Measurements from ENCODE around the gene DHRS9.
"Not testable (repeated sequence)": the region's sequence is repeated elsewhere in the genome, so short reads cannot be mapped to it uniquely, and the experiment has no call there.

Gene DHRS9

DNA sequence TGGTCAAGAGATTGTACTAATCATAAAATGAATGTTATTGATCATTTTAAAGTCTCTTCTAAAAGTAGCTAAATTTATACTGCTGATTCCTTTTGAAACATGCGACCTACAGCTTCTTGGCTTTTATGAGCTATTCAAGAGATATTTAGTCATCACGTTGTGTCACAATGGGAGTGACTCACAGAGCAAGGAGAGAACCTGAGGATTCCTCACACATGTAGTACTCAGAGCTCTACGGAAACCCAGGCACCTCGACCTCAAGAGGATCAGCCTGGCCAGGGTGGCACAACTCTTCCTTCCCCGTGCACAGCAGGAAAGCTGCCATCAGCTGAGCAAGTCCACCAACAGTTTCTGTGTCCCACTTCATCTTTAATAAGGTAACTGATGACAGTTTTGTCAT, at the start of gene DHRS9:
Gene DHRS9, plus strand, starts transcription at position 223 of the 400 bp plus-strand sequence. CDS start 12,019 bp downstream, outside the sequence.
- DNase-seq, result no peak

DNA sequence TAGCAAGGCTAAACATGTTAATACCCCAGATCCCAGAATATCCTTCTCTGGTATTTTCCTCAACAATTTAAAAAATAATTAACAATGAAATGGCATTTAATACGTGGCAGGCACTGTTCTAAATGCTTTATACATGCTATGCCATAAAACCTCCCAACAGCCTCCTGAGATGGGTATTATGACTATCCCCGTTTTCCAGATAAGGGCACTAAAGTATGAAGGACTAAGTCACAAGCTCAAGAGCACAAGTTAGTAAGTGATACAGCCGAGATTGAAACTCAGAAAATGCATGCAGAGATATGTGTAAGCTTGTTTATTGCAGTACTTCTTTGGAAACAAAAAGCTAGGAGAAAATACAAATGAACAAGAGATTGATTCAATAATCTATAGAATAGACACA, 46.2 kb upstream of the DHRS9 start:
- no peak for DNase-seq

DNA sequence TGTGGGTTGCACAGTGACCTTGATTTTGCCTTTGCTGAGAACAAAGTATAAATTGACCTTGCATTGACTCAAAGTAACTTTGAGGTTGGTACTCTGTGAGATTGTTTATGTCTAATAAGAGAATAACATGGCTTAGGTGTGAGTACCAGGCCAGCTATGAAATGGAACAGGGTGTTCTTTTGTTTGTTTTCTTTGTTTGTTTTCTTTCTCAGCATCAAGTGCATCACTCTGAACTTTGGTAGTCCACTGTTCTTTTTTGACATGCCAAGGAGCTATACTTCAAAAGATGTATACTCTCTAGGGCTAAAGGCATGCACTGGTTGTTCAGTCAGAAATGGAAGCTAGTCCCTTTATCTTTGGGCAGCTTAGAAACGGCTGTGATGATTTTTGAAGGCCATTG, 43.3 kb upstream of the DHRS9 start:
- no peak for DNase-seq

DNA sequence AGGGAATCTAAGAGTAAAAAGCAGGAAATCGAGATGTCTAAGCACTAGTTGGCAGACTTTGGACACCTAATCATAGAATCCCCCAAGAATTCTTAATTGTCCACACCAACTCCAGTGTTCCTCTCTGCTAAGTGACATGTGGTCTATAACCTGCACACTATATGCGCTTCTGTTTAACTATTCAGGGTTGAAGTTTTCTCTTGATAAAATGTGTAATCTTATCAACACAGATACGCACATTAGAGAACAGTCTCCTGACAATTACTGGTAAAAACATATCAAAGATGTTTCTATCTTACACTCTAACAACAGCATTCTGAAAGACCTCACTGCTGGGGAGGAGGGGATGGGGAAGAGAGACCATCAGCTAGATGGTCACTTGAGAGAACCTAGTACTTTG, 42.1 kb upstream of the DHRS9 start:
- DNase-seq, result no peak

DNA sequence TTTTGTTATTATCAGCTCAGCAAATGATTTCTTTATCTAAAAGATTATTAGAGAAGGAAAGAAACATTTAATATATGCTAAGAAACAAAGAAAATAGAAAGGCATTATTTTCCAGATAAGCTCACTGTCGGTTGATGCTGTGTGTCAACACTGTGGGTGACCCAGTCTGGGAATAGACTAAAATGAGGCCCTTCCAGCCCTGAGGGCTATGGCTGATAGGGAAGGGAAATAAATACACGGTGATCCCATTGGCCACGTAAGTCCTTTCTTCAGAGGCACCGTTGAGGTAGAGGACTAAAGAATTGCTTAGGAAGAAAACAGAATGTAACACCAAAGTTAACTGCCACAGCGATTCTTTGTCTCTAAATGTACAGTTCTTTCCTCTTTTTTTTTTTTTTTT, 40.0 kb upstream of the DHRS9 start:
- DNase-seq, result no peak

DNA sequence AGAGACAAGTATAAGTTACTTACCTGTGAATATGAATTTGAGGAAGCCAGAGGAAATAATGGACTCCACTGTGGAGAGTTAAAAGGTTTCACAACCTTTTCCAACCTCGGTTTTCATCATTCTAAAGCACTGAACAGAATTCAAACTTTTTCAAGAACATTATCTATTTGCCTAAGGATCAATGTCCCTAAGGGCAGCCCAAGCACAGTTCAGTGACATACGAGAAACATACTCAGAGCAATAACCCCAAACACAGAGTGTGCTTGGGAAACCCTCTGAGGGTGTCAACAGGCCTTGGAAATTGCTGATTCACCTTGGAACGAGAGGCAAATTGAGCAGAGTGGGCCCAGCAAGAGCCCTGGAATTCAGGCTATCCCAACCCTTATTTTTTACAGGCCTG, 38.2 kb upstream of the DHRS9 start, which contains the start of gene ABCB11:
Gene ABCB11, minus strand, starts transcription at position 123 of the 400 bp plus-strand sequence. CDS start 13,199 bp downstream, outside the sequence.
- DNase-seq, result no peak

DNA sequence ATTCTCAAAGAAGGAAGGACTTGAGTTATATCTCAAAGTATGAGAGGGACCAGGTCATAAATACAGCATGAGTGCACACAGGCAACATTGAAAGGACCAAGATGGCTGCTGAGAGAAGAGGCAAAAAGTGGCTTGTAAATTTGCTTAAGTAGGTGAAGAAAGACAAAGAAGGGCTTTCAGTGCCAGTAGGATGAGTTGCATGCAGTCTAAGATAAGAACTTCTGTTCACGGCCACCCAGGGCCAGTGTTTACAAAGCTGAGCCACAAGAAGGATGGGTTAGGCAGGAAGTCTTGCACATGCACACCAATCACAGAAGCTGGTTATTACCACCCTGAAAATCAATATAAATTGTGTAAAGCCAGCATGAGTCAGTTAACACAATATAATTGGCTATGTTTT, 35.1 kb upstream of the DHRS9 start:
- DNase-seq, result no peak

DNA sequence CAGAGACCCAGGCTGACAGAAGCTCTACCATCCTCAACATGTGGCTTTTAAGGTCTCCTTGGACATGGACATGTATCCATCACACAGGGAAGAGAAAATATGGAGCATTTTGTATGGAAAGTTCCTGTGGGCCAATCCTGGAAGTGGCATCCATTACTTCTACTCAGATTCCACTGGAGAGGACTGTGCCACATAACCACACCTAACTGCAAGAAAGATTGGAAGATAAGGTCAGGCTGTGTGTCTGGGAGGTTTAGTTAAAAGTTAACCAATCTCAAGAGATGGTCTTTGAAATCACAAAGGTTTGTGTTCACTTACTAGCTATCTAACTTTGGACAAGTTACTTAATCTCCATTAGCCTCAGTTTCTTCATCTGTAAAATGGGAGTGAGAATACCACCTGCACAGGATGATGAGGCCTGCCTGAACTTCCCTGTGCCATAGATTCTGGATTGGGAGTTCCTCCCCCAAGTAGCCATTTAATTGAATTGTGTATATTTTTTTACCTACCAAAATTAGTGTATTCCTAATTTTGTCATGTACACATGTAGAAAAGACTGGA, 34.3 kb upstream of the DHRS9 start:
- DNase-seq, result no peak

DNA sequence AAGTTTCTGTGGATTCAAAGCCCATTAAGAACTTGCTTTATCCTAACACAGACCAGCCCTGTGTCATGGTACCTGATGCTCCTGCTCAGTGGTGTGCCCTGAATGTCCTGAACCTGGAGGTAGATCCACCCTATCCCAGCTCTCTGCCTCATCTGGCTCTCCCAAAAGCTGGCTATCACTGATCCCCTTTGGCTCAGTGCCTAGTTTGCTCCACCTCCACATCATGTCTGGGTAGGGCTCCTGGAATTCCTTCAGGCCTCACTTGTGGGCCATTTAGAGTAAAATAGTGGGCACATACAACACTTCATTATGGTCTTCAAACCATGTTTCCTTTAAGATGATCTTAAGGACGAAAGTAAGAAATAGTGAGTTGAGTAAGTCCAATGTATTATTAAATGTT, 33.5 kb upstream of the DHRS9 start:
- no peak for DNase-seq

DNA sequence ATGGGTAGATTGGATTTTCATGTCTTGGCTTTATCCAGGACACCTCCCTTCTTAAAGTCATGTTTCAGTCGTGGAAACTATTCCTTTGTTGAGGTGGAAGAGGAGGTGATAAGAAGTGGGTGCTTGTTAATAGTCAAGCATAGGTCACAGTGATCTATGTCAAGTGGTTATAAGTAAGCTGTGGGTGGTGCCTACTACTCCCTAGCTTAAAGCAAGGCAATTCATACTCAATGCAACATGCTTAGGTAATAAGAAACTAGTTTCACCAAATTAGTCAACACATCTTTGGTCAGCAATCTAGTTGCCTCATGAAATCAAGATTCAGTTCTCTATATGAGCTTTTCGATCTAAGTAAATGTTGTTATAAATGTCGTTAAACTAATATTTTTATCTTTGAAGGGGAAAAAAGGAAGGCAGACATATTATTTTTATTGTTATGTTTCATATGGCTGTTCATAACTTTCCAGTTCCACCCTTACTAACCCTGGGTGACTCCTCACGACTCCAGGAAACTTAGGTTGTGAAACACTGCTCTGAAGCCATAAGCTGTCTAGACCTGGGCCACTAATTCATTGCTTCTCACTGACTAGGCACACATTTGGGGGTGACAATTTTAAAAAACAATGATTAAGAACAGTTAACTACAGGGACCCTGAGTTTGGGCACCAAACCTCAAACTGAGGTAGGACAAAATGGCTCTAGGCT, 32.5 kb upstream of the DHRS9 start:
- no peak for DNase-seq

DNA sequence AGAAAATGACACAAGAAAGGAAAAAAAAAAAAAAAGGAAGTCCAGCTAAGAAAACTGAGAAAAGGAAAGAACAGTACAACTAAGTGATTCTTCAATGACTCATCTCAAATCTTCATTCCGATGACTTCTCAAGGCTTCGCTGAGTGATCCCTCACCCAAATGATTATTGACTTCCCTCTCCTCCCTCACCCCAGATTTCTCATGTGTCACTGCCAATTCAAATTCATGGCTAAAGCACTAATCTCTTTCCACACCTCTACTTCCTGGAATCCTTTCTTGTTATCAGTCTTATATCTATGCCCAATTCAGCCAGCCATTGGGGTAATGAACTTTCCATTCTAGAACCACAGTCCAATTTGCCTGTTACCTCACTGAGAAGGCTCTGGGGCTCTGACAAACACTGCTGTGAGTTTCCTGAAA, 31.0 kb upstream of the DHRS9 start:
- DNase-seq, result no peak

DNA sequence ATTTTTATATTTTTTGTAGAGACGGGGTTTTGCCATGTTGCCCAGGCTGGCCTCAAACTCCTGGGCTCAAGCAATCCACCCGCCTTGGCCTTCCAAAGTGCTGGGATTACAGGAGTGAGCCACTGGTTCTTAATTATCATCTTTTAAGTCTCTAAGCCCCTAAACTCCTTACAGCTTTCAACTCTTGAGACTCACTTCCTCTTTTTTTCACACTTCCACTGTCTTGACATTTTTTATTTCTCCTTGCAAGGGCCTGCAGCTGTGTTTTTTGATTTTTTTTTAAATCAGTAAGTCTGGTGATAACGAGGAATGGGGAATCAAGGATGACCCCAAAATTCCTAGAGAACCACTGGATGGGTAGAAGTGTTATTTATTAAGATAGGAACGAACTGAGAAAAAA, 29.7 kb upstream of the DHRS9 start:
- no peak for DNase-seq

DNA sequence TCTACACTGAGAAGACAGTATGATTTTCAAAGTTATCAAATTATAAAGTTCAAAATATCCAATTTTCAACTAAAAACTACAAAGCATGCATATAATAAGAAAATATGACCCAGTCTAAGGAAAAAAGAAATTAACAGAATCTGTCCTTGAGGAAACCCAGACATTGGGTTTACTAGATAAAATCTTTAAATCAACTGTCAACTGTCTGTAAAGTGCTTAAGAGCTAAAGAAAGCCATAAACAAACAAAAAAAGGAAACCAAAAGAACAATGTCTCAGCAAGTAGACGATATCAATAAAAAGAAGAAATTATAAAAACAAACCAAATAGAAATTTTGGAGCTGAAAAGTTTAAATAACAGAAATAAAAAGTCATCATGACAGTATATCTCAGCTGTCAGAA, 27.8 kb upstream of the DHRS9 start:
- no peak for DNase-seq

DNA sequence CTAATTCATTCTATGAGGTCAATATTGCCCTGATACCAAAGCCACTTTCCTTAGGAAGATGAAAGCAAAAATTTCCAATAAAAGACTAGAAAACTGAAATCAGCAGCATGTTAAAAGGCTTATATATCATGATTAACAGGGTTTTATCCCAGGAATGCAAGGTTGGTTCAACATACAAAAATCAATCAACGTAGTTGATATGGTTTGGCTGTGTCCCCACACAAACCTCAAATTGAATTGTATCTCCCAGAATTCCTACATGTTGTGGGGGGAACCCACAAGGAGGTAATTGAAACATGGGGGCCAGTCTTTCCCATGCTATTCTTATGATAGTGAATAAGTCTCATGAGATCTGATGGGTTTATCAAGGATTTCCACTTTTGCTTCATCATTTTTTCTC, 26.5 kb upstream of the DHRS9 start:
- DNase-seq, result no peak

DNA sequence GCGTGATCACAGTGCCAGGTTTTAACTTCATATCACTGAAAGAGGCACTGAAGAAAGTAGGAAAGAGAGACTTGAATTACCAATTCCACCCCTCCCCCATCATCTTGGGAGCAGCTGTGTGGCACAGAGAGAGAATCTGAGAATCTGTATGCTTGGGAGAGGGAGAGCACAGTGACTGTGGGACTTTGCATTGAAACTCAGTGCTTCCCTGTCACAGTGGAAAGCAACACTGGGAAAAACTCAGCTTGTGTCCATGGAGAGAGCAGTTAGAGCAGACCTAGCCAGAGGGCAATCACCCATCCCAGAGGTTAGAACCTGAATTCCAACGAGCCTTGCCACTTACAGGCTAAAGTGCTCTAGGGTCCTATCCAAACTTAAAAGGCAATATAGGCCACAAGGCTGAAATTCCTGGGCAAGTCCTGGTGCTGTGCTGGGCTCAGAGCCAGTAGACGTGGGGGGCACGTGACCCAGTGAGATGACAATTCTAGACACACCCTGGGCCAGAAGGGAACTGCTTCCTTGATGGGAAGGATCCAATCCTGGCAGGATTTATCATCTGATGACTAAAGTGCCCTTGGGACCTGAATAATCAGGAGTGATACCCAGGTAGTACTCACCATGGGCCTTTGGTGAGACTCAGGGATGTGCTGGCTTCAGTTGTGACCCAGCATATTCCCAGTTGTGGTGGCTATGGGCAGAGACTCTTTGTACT, 22.8 kb upstream of the DHRS9 start:
- no peak for DNase-seq

DNA sequence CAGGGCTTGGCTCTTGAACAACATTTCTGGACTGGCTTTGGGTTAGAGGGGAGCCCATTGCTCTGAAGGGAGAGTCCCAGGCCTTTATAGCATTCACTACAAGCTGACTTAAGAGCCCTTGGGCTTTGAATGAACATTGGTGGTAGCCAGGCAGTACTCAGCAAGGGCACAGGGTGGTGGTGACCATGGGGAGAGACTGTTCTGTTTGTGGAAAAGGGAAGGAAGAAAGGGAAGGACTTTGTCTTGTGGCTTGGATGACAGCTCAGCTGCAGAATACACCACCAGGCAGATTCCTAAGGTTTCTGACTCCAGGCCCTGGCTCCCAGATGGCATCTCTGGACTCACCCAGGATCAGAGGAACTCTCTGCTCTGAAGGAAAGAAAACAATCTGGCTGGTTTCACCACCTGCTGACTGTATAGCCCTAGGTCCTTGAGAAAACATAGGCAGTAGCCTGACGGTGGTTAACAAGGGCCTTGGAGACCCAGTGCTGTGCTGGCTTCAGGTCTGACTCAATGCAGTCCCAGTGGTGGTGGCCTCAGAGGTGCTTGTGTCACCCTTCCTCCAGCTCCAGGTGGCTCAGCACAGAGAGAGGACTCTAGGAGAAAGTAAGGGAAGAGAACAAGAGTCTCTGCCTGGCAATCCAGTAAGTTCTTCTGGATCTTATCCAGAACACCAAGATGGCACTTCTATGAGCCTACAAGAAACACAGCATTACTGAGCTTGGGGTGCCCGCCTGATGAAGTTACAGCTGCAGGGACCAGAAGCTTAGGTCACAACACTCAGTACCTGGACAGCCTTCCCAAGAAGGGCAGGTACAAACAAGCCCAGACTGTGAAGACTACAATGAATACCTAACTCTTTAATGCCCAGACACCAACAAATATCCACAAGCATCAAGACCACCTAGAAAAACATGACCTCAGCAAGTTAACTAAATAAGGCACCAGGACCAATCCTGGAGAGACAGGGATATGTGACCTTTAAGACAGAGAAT, 21.8 kb upstream of the DHRS9 start:
- no peak for DNase-seq

DNA sequence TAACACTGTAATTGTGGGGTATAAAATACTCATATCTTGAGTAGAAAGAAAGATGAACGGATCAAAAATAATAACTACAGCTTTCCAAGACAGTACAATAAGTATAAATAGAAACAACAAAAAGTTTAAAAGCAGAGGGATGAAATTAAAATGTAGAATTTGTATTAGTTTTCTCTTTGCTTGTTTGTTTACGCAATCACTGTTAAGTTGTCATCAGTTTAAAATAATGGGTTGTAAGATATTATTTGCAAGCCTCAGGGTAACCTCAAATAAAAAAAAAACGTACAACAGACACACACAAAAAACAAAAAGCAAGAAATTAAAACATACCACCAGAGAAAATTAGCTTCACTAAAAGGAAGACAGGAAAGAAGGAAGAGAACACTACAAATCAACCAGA, 20.2 kb upstream of the DHRS9 start:
- DNase-seq, result no peak

DNA sequence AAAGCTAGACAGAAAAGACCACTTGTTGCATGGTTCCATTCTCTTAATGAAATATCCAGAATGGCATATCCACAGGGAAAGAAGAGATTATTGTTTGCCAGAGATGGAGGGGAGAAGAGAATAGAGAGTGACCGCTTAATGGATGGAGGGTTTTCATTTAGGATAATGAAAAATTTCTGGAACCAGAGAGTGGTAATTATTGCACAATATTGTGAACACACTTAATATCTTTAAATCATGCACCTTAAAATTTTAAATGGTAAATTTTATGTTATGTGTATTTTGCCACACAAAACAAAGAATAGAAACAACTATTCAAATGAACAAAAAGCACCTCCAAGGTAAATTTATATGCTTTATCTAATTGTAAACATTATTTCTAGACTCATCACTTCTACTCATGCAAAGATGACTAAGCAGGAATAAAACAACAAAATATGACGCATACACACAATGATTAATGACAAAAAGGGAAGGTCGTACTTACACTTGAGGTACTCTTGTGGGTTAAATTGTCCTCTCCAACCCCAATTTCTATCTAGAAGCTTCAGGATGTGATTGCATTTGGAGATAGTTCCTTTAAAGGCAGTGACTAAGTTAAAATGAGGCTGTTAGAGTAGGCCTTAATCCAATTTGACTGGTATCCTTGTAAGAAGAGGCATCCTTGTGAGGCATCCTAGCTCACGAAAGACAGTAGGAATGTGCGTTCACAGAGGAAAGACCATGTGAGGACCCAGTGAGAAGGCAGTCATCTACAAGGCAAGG, 18.7 kb upstream of the DHRS9 start:
- no peak for DNase-seq

DNA sequence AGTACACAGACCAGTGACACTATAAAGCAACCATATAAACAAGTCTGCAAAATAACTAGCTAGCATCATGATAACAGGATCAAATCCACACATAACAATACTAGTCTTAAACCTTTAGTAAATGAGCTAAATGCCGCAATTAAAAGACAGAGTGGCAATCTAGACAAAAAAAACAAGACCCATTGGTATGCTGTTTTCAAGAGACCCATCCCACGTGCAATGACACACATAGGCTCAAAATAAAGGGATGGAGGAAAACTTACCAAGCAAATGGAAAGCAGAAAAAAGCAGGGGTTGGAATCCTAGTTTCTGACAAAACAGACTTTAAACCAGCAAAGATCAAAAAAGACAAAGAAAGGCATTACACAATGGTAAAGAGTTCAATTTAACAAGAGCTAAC, 14.8 kb upstream of the DHRS9 start:
- not testable (repeated sequence) for DNase-seq

DNA sequence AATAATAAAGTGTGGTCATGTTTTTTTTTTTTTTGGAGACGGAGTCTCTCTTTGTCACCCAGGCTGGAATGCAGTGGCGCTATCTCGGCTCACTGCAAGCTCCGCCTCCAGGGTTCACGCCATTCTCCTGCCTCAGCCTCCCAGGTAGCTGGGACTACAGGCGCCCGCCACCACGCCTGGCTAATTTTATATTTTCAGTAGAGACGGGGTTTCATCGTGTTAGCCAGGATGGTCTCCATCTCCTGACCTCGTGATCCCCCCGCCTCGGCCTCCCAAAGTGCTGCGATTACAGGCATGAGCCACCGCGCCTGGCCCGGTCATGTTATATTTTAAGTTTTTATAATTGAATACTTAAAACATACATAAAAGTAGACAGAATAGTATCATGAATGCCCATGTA, 5.2 kb upstream of the DHRS9 start:
- not testable (repeated sequence) for DNase-seq

DNA sequence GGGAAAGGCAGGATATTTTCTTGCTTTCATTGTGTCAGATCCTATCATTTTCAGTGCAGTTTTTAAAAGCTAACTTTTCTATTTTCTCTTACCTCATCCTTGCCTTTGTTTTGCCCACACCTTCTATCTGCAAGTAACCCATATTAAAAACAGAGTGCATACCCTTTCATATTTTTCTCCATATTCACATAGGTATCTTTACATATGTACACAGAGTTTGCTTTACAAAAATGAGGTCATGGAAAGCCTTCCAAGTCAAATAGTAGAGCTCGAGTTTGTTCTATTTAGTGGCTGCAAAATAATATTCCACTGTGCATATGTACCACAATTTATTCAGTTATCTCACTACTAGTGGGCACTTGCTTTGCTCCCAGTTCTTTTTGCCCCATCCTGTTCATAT, 3.9 kb upstream of the DHRS9 start:
- DNase-seq, result no peak

DNA sequence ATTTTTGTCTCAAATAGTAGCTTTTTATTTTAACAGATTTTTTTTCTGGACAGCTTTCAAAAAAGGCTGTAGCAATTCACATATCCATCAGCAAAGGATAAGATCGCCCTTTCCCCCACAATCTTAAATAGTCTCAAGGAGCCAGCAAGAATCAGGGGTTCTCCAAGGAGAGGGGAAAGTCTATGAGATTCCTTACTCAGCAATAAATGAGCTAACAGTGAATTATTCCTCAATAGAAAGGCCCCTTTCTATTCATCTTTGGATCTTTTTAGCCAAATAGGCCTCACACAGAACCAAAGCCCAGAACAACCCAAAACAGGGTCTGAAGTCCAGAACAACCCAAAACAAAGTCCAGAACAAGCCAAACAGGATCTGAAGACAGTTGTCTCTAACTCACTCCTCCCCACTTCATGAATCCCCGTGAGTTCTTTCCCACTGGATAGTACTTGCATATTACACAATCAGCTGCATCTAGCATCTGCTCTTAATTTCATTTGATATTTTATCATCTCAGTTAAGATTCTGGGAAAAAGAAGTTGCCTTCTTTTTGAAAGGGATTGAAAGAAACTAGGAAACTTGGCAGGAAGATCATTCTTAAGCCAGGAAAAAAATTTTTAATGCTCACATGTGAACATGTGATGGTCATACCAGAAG, 3.4 kb upstream of the DHRS9 start:
- no peak for DNase-seq

All from activated effector memory CD4-positive, alpha-beta T cell treated with anti-CD3 and anti-CD28 coated beads, Interleukin-2, amount 50 U/mL, for 16 hours (primary cell).